ENCODE measurements around the gene GDF10. TPM values are rescaled to one million over a fixed set of nuclear protein-coding genes. Genes with fewer than 3 reads are reported as not detected.

GDF10 gene
- total and polyA plus RNA-seq, 8 donors: 0.31 to 2.6 (median 0.90) TPM; not detected in 5

DNA sequence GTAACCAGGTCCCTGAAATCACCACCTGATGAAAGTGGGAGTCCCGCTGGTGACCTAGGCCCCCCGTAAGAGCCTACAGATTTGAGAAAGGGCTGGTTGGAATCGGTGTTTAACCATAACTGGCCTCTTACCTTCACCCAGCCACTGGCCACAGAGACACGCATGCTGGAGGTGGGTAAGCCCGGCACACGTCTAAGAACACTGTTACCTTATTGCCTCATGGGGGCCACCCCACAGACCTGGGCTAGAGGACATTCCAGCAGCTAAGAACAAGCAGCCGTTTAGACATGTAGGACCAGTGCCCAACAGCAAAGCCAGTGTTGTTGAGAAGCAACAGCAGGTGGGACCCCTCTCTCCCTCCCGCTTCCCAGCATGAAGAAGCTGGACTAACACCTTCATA, 19.8 kb downstream of the GDF10 start:
- H3K4me1 ChIP-seq: no peaks in the 10 kb centered on the region
- intact Hi-C loops (cut with DNase I; ENCODE audit: low total_unique reads): loop anchor here (5.0 kb wide), 1 partner anchor 292 kb away; no protein-coding TSS in a partner anchor
- WGBS, 5 donors: 82 to 91% (median 86%) methylated on average over 5 to 8 of the region's 8 CpGs
- H3K36me3 ChIP-seq: no peaks in the 10 kb centered on the region
- H3K4me3 ChIP-seq: no peak overlapping the region
- no peak for DNase-seq
- H3K27ac ChIP-seq: no peak overlapping the region
- TF ChIP-seq EP300 (IDR thresholded peaks at IDR 0.05) (no peak), POLR2AphosphoS5 (IDR thresholded peaks at IDR 0.05) (no peak), POLR2A (IDR thresholded peaks at IDR 0.05) (no peak)
- TF ChIP-seq, protein P1, sequence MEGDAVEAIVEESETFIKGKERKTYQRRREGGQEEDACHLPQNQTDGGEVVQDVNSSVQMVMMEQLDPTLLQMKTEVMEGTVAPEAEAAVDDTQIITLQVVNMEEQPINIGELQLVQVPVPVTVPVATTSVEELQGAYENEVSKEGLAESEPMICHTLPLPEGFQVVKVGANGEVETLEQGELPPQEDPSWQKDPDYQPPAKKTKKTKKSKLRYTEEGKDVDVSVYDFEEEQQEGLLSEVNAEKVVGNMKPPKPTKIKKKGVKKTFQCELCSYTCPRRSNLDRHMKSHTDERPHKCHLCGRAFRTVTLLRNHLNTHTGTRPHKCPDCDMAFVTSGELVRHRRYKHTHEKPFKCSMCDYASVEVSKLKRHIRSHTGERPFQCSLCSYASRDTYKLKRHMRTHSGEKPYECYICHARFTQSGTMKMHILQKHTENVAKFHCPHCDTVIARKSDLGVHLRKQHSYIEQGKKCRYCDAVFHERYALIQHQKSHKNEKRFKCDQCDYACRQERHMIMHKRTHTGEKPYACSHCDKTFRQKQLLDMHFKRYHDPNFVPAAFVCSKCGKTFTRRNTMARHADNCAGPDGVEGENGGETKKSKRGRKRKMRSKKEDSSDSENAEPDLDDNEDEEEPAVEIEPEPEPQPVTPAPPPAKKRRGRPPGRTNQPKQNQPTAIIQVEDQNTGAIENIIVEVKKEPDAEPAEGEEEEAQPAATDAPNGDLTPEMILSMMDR (IDR thresholded peaks at IDR 0.05): no peak
- H3K27me3 ChIP-seq: peaks cover 0 to 30% (median 11%) of the 10 kb centered on the region in 3 donors
- H3K9me3 ChIP-seq: no peaks in the 10 kb centered on the region

- intact Hi-C loops (cut with DNase I; ENCODE audit: low total_unique reads): no loop called here
- H3K36me3 ChIP-seq: no peaks in the 10 kb centered on the region
- peaks cover 0 to 37% (median 11%) of the 10 kb centered on the region in 3 donors for H3K27me3 ChIP-seq
- no peaks in the 10 kb centered on the region for H3K4me1 ChIP-seq
- 58 to 76% (median 73%) methylated on average over 6 of the region's 6 CpGs for WGBS, 5 donors
- no peak overlapping the region for H3K4me3 ChIP-seq
- no peak for DNase-seq
- H3K9me3 ChIP-seq: no peaks in the 10 kb centered on the region
- TF ChIP-seq, protein P1 (IDR thresholded peaks at IDR 0.05): no peak
- TF ChIP-seq POLR2A (IDR thresholded peaks at IDR 0.05): no peak
- TF ChIP-seq EP300 (IDR thresholded peaks at IDR 0.05): no peak
- TF ChIP-seq POLR2AphosphoS5 (IDR thresholded peaks at IDR 0.05): no peak
- H3K27ac ChIP-seq: no peak overlapping the region
Observed at GRCh38 chr10:47320812-47321211, 20.8 kb downstream of the GDF10 start.

GRCh38 chr10:47321521-47322195, 21.7 kb downstream of the GDF10 start:
- no peak overlapping the region for H3K4me3 ChIP-seq
- intact Hi-C loops (cut with DNase I; ENCODE audit: low total_unique reads): no loop called here
- WGBS, 5 donors: 75 to 90% (median 84%) methylated on average over 8 of the region's 8 CpGs
- H3K9me3 ChIP-seq: no peaks in the 10 kb centered on the region
- no peaks in the 10 kb centered on the region for H3K36me3 ChIP-seq
- peaks cover 0 to 37% (median 11%) of the 10 kb centered on the region in 3 donors for H3K27me3 ChIP-seq
- H3K27ac ChIP-seq: no peak overlapping the region
- DNase-seq: no peak
- TF ChIP-seq EP300 (IDR thresholded peaks at IDR 0.05): no peak
- TF ChIP-seq POLR2AphosphoS5 (IDR thresholded peaks at IDR 0.05): no peak
- TF ChIP-seq, protein P1 (IDR thresholded peaks at IDR 0.05): no peak
- TF ChIP-seq POLR2A (IDR thresholded peaks at IDR 0.05): no peak
- no peaks in the 10 kb centered on the region for H3K4me1 ChIP-seq

DNA sequence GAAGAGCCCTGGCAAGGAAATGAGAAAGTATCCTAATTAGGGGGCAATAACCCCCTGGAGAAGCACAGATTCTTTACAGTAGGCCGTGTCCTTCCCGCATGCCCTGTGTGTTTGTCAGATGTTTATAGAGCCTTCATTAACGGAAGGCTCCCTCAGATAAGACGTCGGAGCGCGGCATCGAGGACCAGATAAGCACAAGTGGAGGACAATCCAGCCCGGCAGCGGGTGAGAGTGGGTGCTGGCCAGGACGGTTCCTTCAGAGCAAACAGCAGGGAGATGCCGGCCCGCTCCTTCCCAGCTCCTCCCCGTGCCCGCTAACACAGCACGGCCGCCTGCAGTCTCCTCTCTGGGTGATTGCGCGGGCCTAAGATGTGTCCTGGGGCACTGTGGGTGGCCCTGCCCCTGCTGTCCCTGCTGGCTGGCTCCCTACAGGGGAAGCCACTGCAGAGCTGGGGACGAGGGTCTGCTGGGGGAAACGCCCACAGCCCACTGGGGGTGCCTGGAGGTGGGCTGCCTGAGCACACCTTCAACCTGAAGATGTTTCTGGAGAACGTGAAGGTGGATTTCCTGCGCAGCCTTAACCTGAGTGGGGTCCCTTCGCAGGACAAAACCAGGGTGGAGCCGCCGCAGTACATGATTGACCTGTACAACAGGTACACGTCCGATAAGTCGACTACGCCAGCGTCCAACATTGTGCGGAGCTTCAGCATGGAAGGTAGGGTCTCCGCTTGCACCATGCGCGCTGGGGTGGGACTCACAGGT, 22.5 kb downstream of the GDF10 start, which contains the start of gene GDF2:
GDF2 (plus strand) TSS at position 155 of the 762 bp plus-strand sequence; CDS start at position 370, 215 bp downstream.
- Histone ChIP-seq H3K4me3 (no peak within 1 kb of the TSS), H3K27ac (no peak within 1 kb of the TSS), H3K36me3 (no peaks in the 10 kb centered on the region), H3K27me3 (peaks cover 0 to 37% (median 11%) of the 10 kb centered on the region in 3 donors), H3K9me3 (no peaks in the 10 kb centered on the region), H3K4me1 (no peaks in the 10 kb centered on the region)
- TF ChIP-seq, protein P1 (IDR thresholded peaks at IDR 0.05): no peak
- no peak for TF ChIP-seq EP300 (IDR thresholded peaks at IDR 0.05)
- no peak for TF ChIP-seq POLR2AphosphoS5 (IDR thresholded peaks at IDR 0.05)
- no peak for TF ChIP-seq POLR2A (IDR thresholded peaks at IDR 0.05)
- DNase-seq: no peak
- WGBS, 5 donors: 63 to 75% (median 72%) methylated on average over 25 to 35 of the region's 35 CpGs
- intact Hi-C loops (cut with DNase I; ENCODE audit: low total_unique reads): no loop called here
